ENCODE data around the gene ZBTB4. TPM values are rescaled to one million over a fixed set of nuclear protein-coding genes. Genes with fewer than 3 reads are reported as not detected.

Gene ZBTB4
- polyA plus RNA-seq (2012; ENCODE audit: insufficient read length, low read depth), result 19.7 TPM

GRCh38 chr17:7479213-7480088 is at the start of gene ZBTB4:
Gene ZBTB4 (minus strand): TSS chr17:7479631. CDS start chr17:7466801, 12,830 bp downstream.
- TF ChIP-seq TAF1 (IDR thresholded peaks at IDR 0.05; ENCODE audit: borderline replicate concordance, insufficient read depth, low read length), result no peak
- TF ChIP-seq REST (IDR thresholded peaks at IDR 0.05; ENCODE audit: insufficient read depth in 1 of 2, low read depth in 2 of 2, low read length in 2 of 2), result no peak
- TF ChIP-seq SIN3A (IDR thresholded peaks at IDR 0.05; ENCODE audit: borderline replicate concordance, insufficient read depth, low read length), result no peak
- TF ChIP-seq POLR2AphosphoS5 (IDR thresholded peaks at IDR 0.05; ENCODE audit: low read depth, low read length), result no peak
- no peak for TF ChIP-seq FOXP2 (optimal IDR thresholded peaks at IDR 0.05; ENCODE audit: borderline replicate concordance, extremely low read depth, extremely low read length, insufficient read depth)

GRCh38 chr17:7528842-7529241 is 49.4 kb upstream of the ZBTB4 start:
- TF ChIP-seq FOXP2 (optimal IDR thresholded peaks at IDR 0.05; ENCODE audit: borderline replicate concordance, extremely low read depth, extremely low read length, insufficient read depth), result no peak
- TF ChIP-seq POLR2AphosphoS5 (IDR thresholded peaks at IDR 0.05; ENCODE audit: low read depth, low read length), result no peak
- TF ChIP-seq TAF1 (IDR thresholded peaks at IDR 0.05; ENCODE audit: borderline replicate concordance, insufficient read depth, low read length), result no peak
- no peak for TF ChIP-seq SIN3A (IDR thresholded peaks at IDR 0.05; ENCODE audit: borderline replicate concordance, insufficient read depth, low read length)
- no peak for TF ChIP-seq REST (IDR thresholded peaks at IDR 0.05; ENCODE audit: insufficient read depth in 1 of 2, low read depth in 2 of 2, low read length in 2 of 2)

- TF ChIP-seq REST (IDR thresholded peaks at IDR 0.05; ENCODE audit: insufficient read depth in 1 of 2, low read depth in 2 of 2, low read length in 2 of 2) (no peak), SIN3A (IDR thresholded peaks at IDR 0.05; ENCODE audit: borderline replicate concordance, insufficient read depth, low read length) (no peak), FOXP2 (optimal IDR thresholded peaks at IDR 0.05; ENCODE audit: borderline replicate concordance, extremely low read depth, extremely low read length, insufficient read depth) (no peak), POLR2AphosphoS5 (IDR thresholded peaks at IDR 0.05; ENCODE audit: low read depth, low read length) (no peak), TAF1 (IDR thresholded peaks at IDR 0.05; ENCODE audit: borderline replicate concordance, insufficient read depth, low read length) (no peak)
Measured at GRCh38 chr17:7523033-7523432, 43.6 kb upstream of the ZBTB4 start.

- TF ChIP-seq REST (IDR thresholded peaks at IDR 0.05; ENCODE audit: insufficient read depth in 1 of 2, low read depth in 2 of 2, low read length in 2 of 2) (no peak), SIN3A (IDR thresholded peaks at IDR 0.05; ENCODE audit: borderline replicate concordance, insufficient read depth, low read length) (no peak), TAF1 (IDR thresholded peaks at IDR 0.05; ENCODE audit: borderline replicate concordance, insufficient read depth, low read length) (no peak), POLR2AphosphoS5 (IDR thresholded peaks at IDR 0.05; ENCODE audit: low read depth, low read length) (no peak), FOXP2 (optimal IDR thresholded peaks at IDR 0.05; ENCODE audit: borderline replicate concordance, extremely low read depth, extremely low read length, insufficient read depth) (no peak)
Measured at GRCh38 chr17:7515911-7516610, 36.6 kb upstream of the ZBTB4 start.
